ENCODE data around the gene ITGAX. TPM values are rescaled to one million over a fixed set of nuclear protein-coding genes. Genes with fewer than 3 reads are reported as not detected.

ITGAX gene
- total and polyA plus RNA-seq, 2 experiments from 2014 or later: not detected

GRCh38 chr16:31364421-31364820, 9.4 kb downstream of the ITGAX start:
- H3K36me3 Mint-ChIP-seq (ENCODE audit: low read depth): no peaks in the 10 kb centered on the region; the same call in 2 of the 3 replicates
- H3K4me1 Mint-ChIP-seq: no peaks in the 10 kb centered on the region
- Histone ChIP-seq H3K9me2 (ENCODE audit: insufficient read depth) (no peaks in the 10 kb centered on the region), H2AFZ (no peak overlapping the region), H3F3A (replicated peaks; ENCODE audit: low read depth) (no peaks in the 10 kb centered on the region), H4K20me1 (replicated peaks; ENCODE audit: insufficient read depth) (no peaks in the 10 kb centered on the region; the same call in 1 of the 2 replicates), H3K4me3 (no peak overlapping the region), H3K4me1 (ENCODE audit: insufficient read depth) (no peaks in the 10 kb centered on the region), H3K79me2 (replicated peaks; ENCODE audit: insufficient read depth) (no peaks in the 10 kb centered on the region), H3K27me3 (ENCODE audit: insufficient read depth) (no peaks in the 10 kb centered on the region), H3K36me3 (ENCODE audit: insufficient read depth) (no peaks in the 10 kb centered on the region), H3K4me2 (no peak overlapping the region), H3K27ac (ENCODE audit: low read depth) (no peak overlapping the region)
- no peak for TF ChIP-seq POLR2AphosphoS5 (IDR thresholded peaks at IDR 0.05; ENCODE audit: low read depth)
- TF ChIP-seq ZNF114 (CRISPR knock-in tag; IDR thresholded peaks at IDR 0.05): no peak
- no peak for TF ChIP-seq REST (IDR thresholded peaks at IDR 0.05; ENCODE audit: unreplicated experiment)
- no peak for TF ChIP-seq CREB1 (CRISPR knock-in tag; IDR thresholded peaks at IDR 0.05; ENCODE audit: low read depth)
- no peak for TF ChIP-seq EZH2 (IDR thresholded peaks at IDR 0.05; ENCODE audit: low read depth, unreplicated experiment)
- TF ChIP-seq ETS1 (IDR thresholded peaks at IDR 0.05): no peak
- TF ChIP-seq, protein P1, sequence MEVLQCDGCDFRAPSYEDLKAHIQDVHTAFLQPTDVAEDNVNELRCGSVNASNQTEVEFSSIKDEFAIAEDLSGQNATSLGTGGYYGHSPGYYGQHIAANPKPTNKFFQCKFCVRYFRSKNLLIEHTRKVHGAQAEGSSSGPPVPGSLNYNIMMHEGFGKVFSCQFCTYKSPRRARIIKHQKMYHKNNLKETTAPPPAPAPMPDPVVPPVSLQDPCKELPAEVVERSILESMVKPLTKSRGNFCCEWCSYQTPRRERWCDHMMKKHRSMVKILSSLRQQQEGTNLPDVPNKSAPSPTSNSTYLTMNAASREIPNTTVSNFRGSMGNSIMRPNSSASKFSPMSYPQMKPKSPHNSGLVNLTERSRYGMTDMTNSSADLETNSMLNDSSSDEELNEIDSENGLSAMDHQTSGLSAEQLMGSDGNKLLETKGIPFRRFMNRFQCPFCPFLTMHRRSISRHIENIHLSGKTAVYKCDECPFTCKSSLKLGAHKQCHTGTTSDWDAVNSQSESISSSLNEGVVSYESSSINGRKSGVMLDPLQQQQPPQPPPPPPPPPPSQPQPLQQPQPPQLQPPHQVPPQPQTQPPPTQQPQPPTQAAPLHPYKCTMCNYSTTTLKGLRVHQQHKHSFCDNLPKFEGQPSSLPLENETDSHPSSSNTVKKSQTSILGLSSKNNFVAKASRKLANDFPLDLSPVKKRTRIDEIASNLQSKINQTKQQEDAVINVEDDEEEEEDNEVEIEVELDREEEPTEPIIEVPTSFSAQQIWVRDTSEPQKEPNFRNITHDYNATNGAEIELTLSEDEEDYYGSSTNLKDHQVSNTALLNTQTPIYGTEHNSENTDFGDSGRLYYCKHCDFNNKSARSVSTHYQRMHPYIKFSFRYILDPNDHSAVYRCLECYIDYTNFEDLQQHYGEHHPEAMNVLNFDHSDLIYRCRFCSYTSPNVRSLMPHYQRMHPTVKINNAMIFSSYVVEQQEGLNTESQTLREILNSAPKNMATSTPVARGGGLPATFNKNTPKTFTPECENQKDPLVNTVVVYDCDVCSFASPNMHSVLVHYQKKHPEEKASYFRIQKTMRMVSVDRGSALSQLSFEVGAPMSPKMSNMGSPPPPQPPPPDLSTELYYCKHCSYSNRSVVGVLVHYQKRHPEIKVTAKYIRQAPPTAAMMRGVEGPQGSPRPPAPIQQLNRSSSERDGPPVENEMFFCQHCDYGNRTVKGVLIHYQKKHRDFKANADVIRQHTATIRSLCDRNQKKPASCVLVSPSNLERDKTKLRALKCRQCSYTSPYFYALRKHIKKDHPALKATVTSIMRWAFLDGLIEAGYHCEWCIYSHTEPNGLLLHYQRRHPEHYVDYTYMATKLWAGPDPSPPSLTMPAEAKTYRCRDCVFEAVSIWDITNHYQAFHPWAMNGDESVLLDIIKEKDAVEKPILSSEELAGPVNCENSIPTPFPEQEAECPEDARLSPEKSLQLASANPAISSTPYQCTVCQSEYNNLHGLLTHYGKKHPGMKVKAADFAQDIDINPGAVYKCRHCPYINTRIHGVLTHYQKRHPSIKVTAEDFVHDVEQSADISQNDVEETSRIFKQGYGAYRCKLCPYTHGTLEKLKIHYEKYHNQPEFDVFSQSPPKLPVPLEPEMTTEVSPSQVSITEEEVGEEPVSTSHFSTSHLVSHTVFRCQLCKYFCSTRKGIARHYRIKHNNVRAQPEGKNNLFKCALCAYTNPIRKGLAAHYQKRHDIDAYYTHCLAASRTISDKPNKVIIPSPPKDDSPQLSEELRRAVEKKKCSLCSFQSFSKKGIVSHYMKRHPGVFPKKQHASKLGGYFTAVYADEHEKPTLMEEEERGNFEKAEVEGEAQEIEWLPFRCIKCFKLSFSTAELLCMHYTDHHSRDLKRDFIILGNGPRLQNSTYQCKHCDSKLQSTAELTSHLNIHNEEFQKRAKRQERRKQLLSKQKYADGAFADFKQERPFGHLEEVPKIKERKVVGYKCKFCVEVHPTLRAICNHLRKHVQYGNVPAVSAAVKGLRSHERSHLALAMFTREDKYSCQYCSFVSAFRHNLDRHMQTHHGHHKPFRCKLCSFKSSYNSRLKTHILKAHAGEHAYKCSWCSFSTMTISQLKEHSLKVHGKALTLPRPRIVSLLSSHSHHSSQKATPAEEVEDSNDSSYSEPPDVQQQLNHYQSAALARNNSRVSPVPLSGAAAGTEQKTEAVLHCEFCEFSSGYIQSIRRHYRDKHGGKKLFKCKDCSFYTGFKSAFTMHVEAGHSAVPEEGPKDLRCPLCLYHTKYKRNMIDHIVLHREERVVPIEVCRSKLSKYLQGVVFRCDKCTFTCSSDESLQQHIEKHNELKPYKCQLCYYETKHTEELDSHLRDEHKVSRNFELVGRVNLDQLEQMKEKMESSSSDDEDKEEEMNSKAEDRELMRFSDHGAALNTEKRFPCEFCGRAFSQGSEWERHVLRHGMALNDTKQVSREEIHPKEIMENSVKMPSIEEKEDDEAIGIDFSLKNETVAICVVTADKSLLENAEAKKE (CRISPR knock-in tag; IDR thresholded peaks at IDR 0.05): no peak
- no peak for TF ChIP-seq NANOG (IDR thresholded peaks at IDR 0.05; ENCODE audit: borderline replicate concordance)
- peaks cover 7% of the 10 kb centered on the region for H3K27me3 Mint-ChIP-seq (ENCODE audit: insufficient read depth, low read depth, poor library complexity)
- DNase-seq (ENCODE audit: low spot score): no peak
- ATAC-seq: no peak
- no peak overlapping the region for H3K27ac Mint-ChIP-seq
- no peak overlapping the region for H3K4me3 Mint-ChIP-seq
- peaks cover 4% of the 10 kb centered on the region for H3K9me3 Mint-ChIP-seq

Measured in GM23338 (cell line).